WTC11 (cell line): ENCODE results near the gene FAXDC2. TPM values are rescaled to one million over a fixed set of nuclear protein-coding genes. Genes with fewer than 3 reads are reported as not detected.

ENCODE experiments used
- ATAC-seq: fragments of 200-7000 bp; cut with Tn5 transposase; 2 replicates; pipeline ENCODE4 v1.10.0; 2021; ENCODE audit warnings: mild to moderate bottlenecking, moderate library complexity
- CTCF ChIA-PET: fragments of 300-600 bp; sonication (Branson Sonifier 250); formaldehyde crosslinking; loops from one replicate; lab custom pipeline; 2021; ENCODE audit warnings: antibody characterized with exemption; lab: Charles Lee
- POLR2A ChIA-PET: fragments of 350-600 bp; sonication (Branson Sonifier 250); formaldehyde crosslinking; loops from one replicate; lab custom pipeline; 2021; ENCODE audit warnings: antibody characterized with exemption; lab: Charles Lee
- DNase-seq: peaks from one replicate; pipeline ENCODE4 v3.0.0; 2021; ENCODE audit warnings: low spot score
- H3K27ac Mint-ChIP-seq: 2 replicates; pipeline ENCODE4 v1.8.0; 2021; ENCODE audit warnings: mixed read lengths
- H3K27me3 Mint-ChIP-seq: 2 replicates; pipeline ENCODE4 v1.8.0; 2021; ENCODE audit warnings: low read depth, mild to moderate bottlenecking, moderate library complexity, mixed read lengths
- H3K36me3 Mint-ChIP-seq: 2 replicates; pipeline ENCODE4 v1.8.0; 2021; ENCODE audit warnings: mixed read lengths
- H3K4me1 Mint-ChIP-seq: 2 replicates; pipeline ENCODE4 v1.8.0; 2022; ENCODE audit warnings: mixed read lengths
- H3K4me3 Mint-ChIP-seq: 2 replicates; pipeline ENCODE4 v1.8.0; 2021; ENCODE audit warnings: mild to moderate bottlenecking, moderate library complexity, mixed read lengths
- H3K9me3 Mint-ChIP-seq: 2 replicates; pipeline ENCODE4 v1.8.0; 2021; ENCODE audit warnings: mixed read lengths
- ELF4 ChIP-seq: sonication (generic); formaldehyde crosslinking; IDR thresholded peaks from 2 replicates; pipeline ENCODE4 v1.8.1; 2022; ENCODE audit warnings: low read depth, mild to moderate bottlenecking, moderate library complexity, missing genetic modification reagents
- EMX1 ChIP-seq: fragments of 250-450 bp; sonication (Bioruptor Pico); IDR thresholded peaks from 2 replicates; pipeline ENCODE4 v1.8.0; 2021; ENCODE audit warnings: mild to moderate bottlenecking
- ERG ChIP-seq: fragments of 250-450 bp; sonication (Bioruptor Pico); IDR thresholded peaks from 2 replicates; pipeline ENCODE4 v1.8.0; 2021; ENCODE audit warnings: mild to moderate bottlenecking
- ESRRA ChIP-seq: sonication (generic); formaldehyde crosslinking; IDR thresholded peaks from 2 replicates; pipeline ENCODE4 v1.8.1; 2022; ENCODE audit warnings: mild to moderate bottlenecking, missing genetic modification reagents, borderline replicate concordance
- GABPB1 ChIP-seq: sonication (generic); formaldehyde crosslinking; IDR thresholded peaks from 2 replicates; pipeline ENCODE4 v1.8.1; 2023; ENCODE audit warnings: mild to moderate bottlenecking, missing genetic modification reagents
- MXD4 ChIP-seq: fragments of 250-450 bp; sonication (Bioruptor Pico); IDR thresholded peaks from 2 replicates; pipeline ENCODE4 v1.8.0; 2021; ENCODE audit warnings: mild to moderate bottlenecking, moderate library complexity, borderline replicate concordance
- NFYB ChIP-seq: sonication (generic); formaldehyde crosslinking; conservative IDR thresholded peaks from 2 replicates; pipeline ENCODE4 v1.8.0; 2022; ENCODE audit warnings: low read depth, missing genetic modification reagents
- OVOL2 ChIP-seq: fragments of 250-450 bp; sonication (Bioruptor Pico); IDR thresholded peaks from 2 replicates; pipeline ENCODE4 v1.9.0; 2021; ENCODE audit warnings: mild to moderate bottlenecking, borderline replicate concordance
- PRRX2 ChIP-seq: fragments of 250-450 bp; sonication (Bioruptor Pico); IDR thresholded peaks from 2 replicates; pipeline ENCODE4 v1.8.0; 2021; ENCODE audit warnings: mild to moderate bottlenecking
- RORB ChIP-seq: fragments of 250-450 bp; sonication (Bioruptor Pico); IDR thresholded peaks from 2 replicates; pipeline ENCODE4 v1.9.0; 2021; ENCODE audit warnings: mild to moderate bottlenecking
- STAT6 ChIP-seq: sonication (generic); formaldehyde crosslinking; conservative IDR thresholded peaks from 2 replicates; pipeline ENCODE4 v1.8.1; 2023; ENCODE audit warnings: mild to moderate bottlenecking, low read depth, missing genetic modification reagents, moderate library complexity
- TCF7 ChIP-seq: sonication (generic); formaldehyde crosslinking; IDR thresholded peaks from 2 replicates; pipeline ENCODE4 v1.8.0; 2022; ENCODE audit warnings: mild to moderate bottlenecking, low read depth, missing genetic modification reagents, moderate library complexity
- TEAD4 ChIP-seq: sonication (generic); formaldehyde crosslinking; IDR thresholded peaks from 2 replicates; pipeline ENCODE4 v1.8.0; 2022; ENCODE audit warnings: mild to moderate bottlenecking, missing genetic modification reagents
- ZNF263 ChIP-seq: sonication (generic); formaldehyde crosslinking; IDR thresholded peaks from 2 replicates; pipeline ENCODE4 v1.8.1; 2022; ENCODE audit warnings: low read depth, mild to moderate bottlenecking, moderate library complexity, missing genetic modification reagents
- ZNF396 ChIP-seq: fragments of 250-450 bp; sonication (Bioruptor Pico); IDR thresholded peaks from 2 replicates; pipeline ENCODE4 v1.8.0; 2021; ENCODE audit warnings: mild to moderate bottlenecking, moderate library complexity, borderline replicate concordance
- ZNF423 ChIP-seq: fragments of 250-450 bp; sonication (Bioruptor Pico); IDR thresholded peaks from 2 replicates; pipeline ENCODE4 v2.1.2; 2022; ENCODE audit warnings: mild to moderate bottlenecking, moderate library complexity
- ZNF425 ChIP-seq: fragments of 250-450 bp; sonication (Bioruptor Pico); conservative IDR thresholded peaks from 2 replicates; pipeline ENCODE4 v1.9.0; 2021; ENCODE audit warnings: mild to moderate bottlenecking
- ZNF671 ChIP-seq: fragments of 250-450 bp; sonication (Bioruptor Pico); IDR thresholded peaks from 2 replicates; pipeline ENCODE4 v1.8.0; 2021; ENCODE audit warnings: mild to moderate bottlenecking
- total RNA-seq: library from RNA; stranded (reverse); gene quantifications from 3 replicates; pipeline ENCODE4 v1.2.3, GENCODE V29; 2021
- TF ChIP-seq, protein P1 (sequence below): sonication (generic); formaldehyde crosslinking; IDR thresholded peaks from 2 replicates; pipeline ENCODE4 v1.8.0; 2023; ENCODE audit warnings: missing genetic modification reagents, mild to moderate bottlenecking, borderline replicate concordance
- TF ChIP-seq, protein P2 (sequence below): sonication (generic); formaldehyde crosslinking; IDR thresholded peaks from 2 replicates; pipeline ENCODE4 v1.8.0; 2022; ENCODE audit warnings: mild to moderate bottlenecking, missing genetic modification reagents

The FAXDC2 gene
- total RNA-seq, 1 experiment from 2014 or later: 3.9 TPM

DNA sequence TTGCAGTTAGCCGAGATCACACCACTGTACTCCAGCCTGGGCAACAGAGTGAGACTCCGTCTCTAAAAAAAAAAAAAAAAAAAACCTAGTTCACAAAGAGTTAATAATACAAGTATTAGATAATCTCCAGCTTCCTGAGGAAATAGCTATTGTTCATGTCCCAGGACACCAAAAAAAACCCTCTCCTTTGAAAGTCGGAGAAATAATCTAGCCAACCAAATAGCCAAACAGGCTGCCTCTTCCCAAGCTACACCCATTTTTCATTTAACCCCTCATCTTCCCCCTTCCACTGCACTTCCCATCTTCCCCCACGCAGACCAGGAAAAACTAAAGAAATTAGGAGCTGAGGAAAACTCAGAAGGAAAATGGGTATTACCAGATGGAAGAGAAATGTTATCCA lies 31.6 kb upstream of the FAXDC2 start:
- DNase-seq (no peak), ATAC-seq (no peak)
- TF ChIP-seq TEAD4 (CRISPR knock-in tag) (no peak), ZNF263 (CRISPR knock-in tag) (no peak), GABPB1 (no peak), ERG (no peak), ELF4 (CRISPR knock-in tag) (no peak), EMX1 (no peak), NFYB (CRISPR knock-in tag) (no peak), RORB (CRISPR knock-in tag) (no peak), ZNF671 (no peak), STAT6 (CRISPR knock-in tag) (no peak), OVOL2 (CRISPR knock-in tag) (no peak), ESRRA (CRISPR knock-in tag) (no peak), ZNF396 (CRISPR knock-in tag) (no peak)
- TF ChIP-seq, protein P1, sequence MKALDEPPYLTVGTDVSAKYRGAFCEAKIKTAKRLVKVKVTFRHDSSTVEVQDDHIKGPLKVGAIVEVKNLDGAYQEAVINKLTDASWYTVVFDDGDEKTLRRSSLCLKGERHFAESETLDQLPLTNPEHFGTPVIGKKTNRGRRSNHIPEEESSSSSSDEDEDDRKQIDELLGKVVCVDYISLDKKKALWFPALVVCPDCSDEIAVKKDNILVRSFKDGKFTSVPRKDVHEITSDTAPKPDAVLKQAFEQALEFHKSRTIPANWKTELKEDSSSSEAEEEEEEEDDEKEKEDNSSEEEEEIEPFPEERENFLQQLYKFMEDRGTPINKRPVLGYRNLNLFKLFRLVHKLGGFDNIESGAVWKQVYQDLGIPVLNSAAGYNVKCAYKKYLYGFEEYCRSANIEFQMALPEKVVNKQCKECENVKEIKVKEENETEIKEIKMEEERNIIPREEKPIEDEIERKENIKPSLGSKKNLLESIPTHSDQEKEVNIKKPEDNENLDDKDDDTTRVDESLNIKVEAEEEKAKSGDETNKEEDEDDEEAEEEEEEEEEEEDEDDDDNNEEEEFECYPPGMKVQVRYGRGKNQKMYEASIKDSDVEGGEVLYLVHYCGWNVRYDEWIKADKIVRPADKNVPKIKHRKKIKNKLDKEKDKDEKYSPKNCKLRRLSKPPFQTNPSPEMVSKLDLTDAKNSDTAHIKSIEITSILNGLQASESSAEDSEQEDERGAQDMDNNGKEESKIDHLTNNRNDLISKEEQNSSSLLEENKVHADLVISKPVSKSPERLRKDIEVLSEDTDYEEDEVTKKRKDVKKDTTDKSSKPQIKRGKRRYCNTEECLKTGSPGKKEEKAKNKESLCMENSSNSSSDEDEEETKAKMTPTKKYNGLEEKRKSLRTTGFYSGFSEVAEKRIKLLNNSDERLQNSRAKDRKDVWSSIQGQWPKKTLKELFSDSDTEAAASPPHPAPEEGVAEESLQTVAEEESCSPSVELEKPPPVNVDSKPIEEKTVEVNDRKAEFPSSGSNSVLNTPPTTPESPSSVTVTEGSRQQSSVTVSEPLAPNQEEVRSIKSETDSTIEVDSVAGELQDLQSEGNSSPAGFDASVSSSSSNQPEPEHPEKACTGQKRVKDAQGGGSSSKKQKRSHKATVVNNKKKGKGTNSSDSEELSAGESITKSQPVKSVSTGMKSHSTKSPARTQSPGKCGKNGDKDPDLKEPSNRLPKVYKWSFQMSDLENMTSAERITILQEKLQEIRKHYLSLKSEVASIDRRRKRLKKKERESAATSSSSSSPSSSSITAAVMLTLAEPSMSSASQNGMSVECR (CRISPR knock-in tag): no peak
- TF ChIP-seq, protein P2, sequence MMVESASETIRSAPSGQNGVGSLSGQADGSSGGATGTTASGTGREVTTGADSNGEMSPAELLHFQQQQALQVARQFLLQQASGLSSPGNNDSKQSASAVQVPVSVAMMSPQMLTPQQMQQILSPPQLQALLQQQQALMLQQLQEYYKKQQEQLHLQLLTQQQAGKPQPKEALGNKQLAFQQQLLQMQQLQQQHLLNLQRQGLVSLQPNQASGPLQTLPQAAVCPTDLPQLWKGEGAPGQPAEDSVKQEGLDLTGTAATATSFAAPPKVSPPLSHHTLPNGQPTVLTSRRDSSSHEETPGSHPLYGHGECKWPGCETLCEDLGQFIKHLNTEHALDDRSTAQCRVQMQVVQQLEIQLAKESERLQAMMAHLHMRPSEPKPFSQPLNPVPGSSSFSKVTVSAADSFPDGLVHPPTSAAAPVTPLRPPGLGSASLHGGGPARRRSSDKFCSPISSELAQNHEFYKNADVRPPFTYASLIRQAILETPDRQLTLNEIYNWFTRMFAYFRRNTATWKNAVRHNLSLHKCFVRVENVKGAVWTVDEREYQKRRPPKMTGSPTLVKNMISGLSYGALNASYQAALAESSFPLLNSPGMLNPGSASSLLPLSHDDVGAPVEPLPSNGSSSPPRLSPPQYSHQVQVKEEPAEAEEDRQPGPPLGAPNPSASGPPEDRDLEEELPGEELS: no peak
- H3K36me3 Mint-ChIP-seq: peaks cover 73% of the 10 kb centered on the region
- no peaks in the 10 kb centered on the region; the same call in 1 of the 2 replicates for H3K27me3 Mint-ChIP-seq
- POLR2A ChIA-PET: interaction anchor here (0.6 to 0.7 kb wide), 2 partner anchors 26 to 114 kb away, joined by 3 to 4 read pairs; no protein-coding TSS in a partner anchor
- peaks cover 60% of the 10 kb centered on the region for H3K9me3 Mint-ChIP-seq
- CTCF ChIA-PET: interaction anchor here (0.6 kb wide), 1 partner anchor 13 kb away, joined by 3 read pairs; no protein-coding TSS in a partner anchor
- no peak overlapping the region for H3K4me3 Mint-ChIP-seq
- no peak overlapping the region for H3K27ac Mint-ChIP-seq
- H3K4me1 Mint-ChIP-seq: peaks cover 7% of the 10 kb centered on the region

DNA sequence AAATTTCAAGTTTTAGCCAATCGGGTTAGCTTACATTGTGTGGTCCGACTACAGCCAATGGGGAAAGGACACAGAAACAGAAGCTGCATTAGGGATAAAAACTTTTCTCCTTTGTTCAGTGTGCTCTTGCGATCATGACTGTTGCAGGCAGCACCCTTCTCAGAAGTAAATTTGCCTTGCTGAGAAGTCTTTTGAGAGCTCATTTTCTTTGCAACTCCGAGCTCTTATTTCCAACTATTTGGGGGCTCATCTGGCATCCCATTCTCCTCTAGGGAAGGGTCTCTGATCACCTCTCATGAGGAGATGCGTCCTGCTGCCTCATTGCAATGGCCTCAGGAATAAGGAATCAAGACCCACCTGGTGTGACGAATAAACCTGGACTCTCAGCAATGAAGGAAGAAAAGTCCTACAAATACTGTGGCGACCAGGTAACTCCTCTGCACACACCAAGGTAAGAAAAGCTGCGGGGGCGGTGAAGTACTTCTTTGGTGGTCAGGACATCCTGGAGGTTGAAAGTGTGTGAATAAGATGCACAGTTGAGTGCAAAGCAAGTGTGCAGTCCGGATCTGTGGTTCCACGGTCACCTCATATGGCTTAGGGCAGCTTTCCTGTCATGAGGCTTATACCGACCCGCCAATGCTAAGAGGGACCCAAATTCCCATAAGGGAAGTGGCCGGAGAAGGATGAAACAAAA lies 28.4 kb upstream of the FAXDC2 start:
- no peaks in the 10 kb centered on the region for H3K4me1 Mint-ChIP-seq
- POLR2A ChIA-PET: interaction anchor here (0.7 kb wide), 1 partner anchor 14 kb away, joined by 3 read pairs; no protein-coding TSS in a partner anchor
- DNase-seq: no peak
- peaks cover 70% of the 10 kb centered on the region for H3K36me3 Mint-ChIP-seq
- H3K9me3 Mint-ChIP-seq: peaks cover 37% of the 10 kb centered on the region
- H3K27me3 Mint-ChIP-seq: no peaks in the 10 kb centered on the region
- ATAC-seq: no peak
- H3K27ac Mint-ChIP-seq: no peak overlapping the region
- H3K4me3 Mint-ChIP-seq: no peak overlapping the region
- CTCF ChIA-PET: no interaction called here
- TF ChIP-seq TCF7 (CRISPR knock-in tag): no peak
- no peak for TF ChIP-seq PRRX2
- no peak for TF ChIP-seq ZNF396 (CRISPR knock-in tag)
- TF ChIP-seq MXD4: no peak
- no peak for TF ChIP-seq ZNF423 (CRISPR knock-in tag)
- no peak for TF ChIP-seq ZNF425 (CRISPR knock-in tag)
